ENCODE results near the gene KDM6A.
"Not testable (repeated sequence)": the region's sequence is repeated elsewhere in the genome, so short reads cannot be mapped to it uniquely, and the experiment has no call there.

- TF ChIP-seq CTCF (conservative IDR thresholded peaks at IDR 0.05; ENCODE audit: low read depth, low read length); EZH2 (IDR thresholded peaks at IDR 0.05; ENCODE audit: borderline replicate concordance, low read depth, low read length, poor library complexity, severe bottlenecking): not testable (repeated sequence)
These were observed 200.0 kb downstream of the KDM6A start for GRCh38 chrX:45073011-45073410.

All from A673 (cell line).